Nephron (organoid): ENCODE measurements around the gene KRT35.

Experiments used
- H3K27ac Mint-ChIP-seq, 3 experiments: 2 replicates each; pipeline ENCODE4 v1.8.0; 2020; ENCODE audit warnings: mixed read lengths in 3 of 3, mild to moderate bottlenecking in 2 of 3, moderate library complexity in 1 of 3
- H3K27me3 Mint-ChIP-seq: 2 replicates; pipeline ENCODE4 v1.8.0; 2021; ENCODE audit warnings: low read depth, mild to moderate bottlenecking, moderate library complexity, mixed read lengths
- H3K36me3 Mint-ChIP-seq: 2 replicates; pipeline ENCODE4 v1.8.0; 2020; ENCODE audit warnings: low read depth, mixed read lengths
- H3K4me1 Mint-ChIP-seq: 2 replicates; pipeline ENCODE4 v1.8.0; 2020; ENCODE audit warnings: mixed read lengths
- H3K4me3 Mint-ChIP-seq, 3 experiments: 2 replicates each; pipeline ENCODE4 v1.8.0; 2020; ENCODE audit warnings: mild to moderate bottlenecking in 3 of 3, mixed read lengths in 3 of 3, moderate library complexity in 2 of 3
- H3K9me3 Mint-ChIP-seq: 2 replicates; pipeline ENCODE4 v1.8.0; 2020; ENCODE audit warnings: mixed read lengths
- TF ChIP-seq, protein P1 (sequence below), 3 experiments: fragments of 200-600 bp; sonication (generic); IDR thresholded peaks; one replicate each; pipeline ENCODE4 v1.5.0; 2021; ENCODE audit warnings: antibody characterized with exemption in 3 of 3; ENCODE audit not compliant: unreplicated experiment in 3 of 3

The KRT35 gene

GRCh38 chr17:41464173-41464572 lies 16.8 kb downstream of the KRT35 start:
- Mint-ChIP-seq H3K4me1 (no peaks in the 10 kb centered on the region), H3K36me3 (no peaks in the 10 kb centered on the region), H3K9me3 (peaks cover 11% of the 10 kb centered on the region), H3K27ac (no peak overlapping the region), H3K27me3 (peaks cover 27% of the 10 kb centered on the region), H3K4me3 (no peak overlapping the region)
- TF ChIP-seq, protein P1, sequence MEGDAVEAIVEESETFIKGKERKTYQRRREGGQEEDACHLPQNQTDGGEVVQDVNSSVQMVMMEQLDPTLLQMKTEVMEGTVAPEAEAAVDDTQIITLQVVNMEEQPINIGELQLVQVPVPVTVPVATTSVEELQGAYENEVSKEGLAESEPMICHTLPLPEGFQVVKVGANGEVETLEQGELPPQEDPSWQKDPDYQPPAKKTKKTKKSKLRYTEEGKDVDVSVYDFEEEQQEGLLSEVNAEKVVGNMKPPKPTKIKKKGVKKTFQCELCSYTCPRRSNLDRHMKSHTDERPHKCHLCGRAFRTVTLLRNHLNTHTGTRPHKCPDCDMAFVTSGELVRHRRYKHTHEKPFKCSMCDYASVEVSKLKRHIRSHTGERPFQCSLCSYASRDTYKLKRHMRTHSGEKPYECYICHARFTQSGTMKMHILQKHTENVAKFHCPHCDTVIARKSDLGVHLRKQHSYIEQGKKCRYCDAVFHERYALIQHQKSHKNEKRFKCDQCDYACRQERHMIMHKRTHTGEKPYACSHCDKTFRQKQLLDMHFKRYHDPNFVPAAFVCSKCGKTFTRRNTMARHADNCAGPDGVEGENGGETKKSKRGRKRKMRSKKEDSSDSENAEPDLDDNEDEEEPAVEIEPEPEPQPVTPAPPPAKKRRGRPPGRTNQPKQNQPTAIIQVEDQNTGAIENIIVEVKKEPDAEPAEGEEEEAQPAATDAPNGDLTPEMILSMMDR (IDR thresholded peaks at IDR 0.05; ENCODE audit: unreplicated experiment in 3 of 3): no peak

- no peak overlapping the region for H3K27ac Mint-ChIP-seq
- H3K36me3 Mint-ChIP-seq: no peaks in the 10 kb centered on the region
- H3K4me1 Mint-ChIP-seq: no peaks in the 10 kb centered on the region
- H3K9me3 Mint-ChIP-seq: peaks cover 11% of the 10 kb centered on the region
- no peak overlapping the region for H3K4me3 Mint-ChIP-seq
- H3K27me3 Mint-ChIP-seq: peaks cover 27% of the 10 kb centered on the region
- TF ChIP-seq, protein P1 (IDR thresholded peaks at IDR 0.05; ENCODE audit: unreplicated experiment in 3 of 3): no peak
Observed at GRCh38 chr17:41463746-41464145, 17.2 kb downstream of the KRT35 start.

GRCh38 chr17:41462705-41463104 lies 18.2 kb downstream of the KRT35 start:
- Mint-ChIP-seq H3K4me1 (no peaks in the 10 kb centered on the region), H3K36me3 (no peaks in the 10 kb centered on the region), H3K27ac (no peak overlapping the region), H3K9me3 (peaks cover 2% of the 10 kb centered on the region), H3K4me3 (no peak overlapping the region), H3K27me3 (peaks cover 26% of the 10 kb centered on the region)
- TF ChIP-seq, protein P1 (IDR thresholded peaks at IDR 0.05; ENCODE audit: unreplicated experiment in 3 of 3): no peak

GRCh38 chr17:41457676-41458075 lies 23.3 kb downstream of the KRT35 start:
- peaks cover 14% of the 10 kb centered on the region for H3K27me3 Mint-ChIP-seq
- no peak overlapping the region for H3K27ac Mint-ChIP-seq

GRCh38 chr17:41456204-41456603 lies 24.7 kb downstream of the KRT35 start:
- peaks cover 8% of the 10 kb centered on the region for H3K27me3 Mint-ChIP-seq
- H3K4me3 Mint-ChIP-seq: no peak overlapping the region
- TF ChIP-seq, protein P1 (IDR thresholded peaks at IDR 0.05; ENCODE audit: unreplicated experiment in 3 of 3): no peak
- H3K27ac Mint-ChIP-seq: no peak overlapping the region
- no peaks in the 10 kb centered on the region for H3K36me3 Mint-ChIP-seq
- peaks cover 6% of the 10 kb centered on the region for H3K9me3 Mint-ChIP-seq
- no peaks in the 10 kb centered on the region for H3K4me1 Mint-ChIP-seq

More at GRCh38 chr17:41457676-41458075, 23.3 kb downstream of the KRT35 start:
- Mint-ChIP-seq H3K4me1 (no peaks in the 10 kb centered on the region), H3K36me3 (no peaks in the 10 kb centered on the region), H3K9me3 (no peaks in the 10 kb centered on the region), H3K4me3 (no peak overlapping the region)
- TF ChIP-seq, protein P1 (IDR thresholded peaks at IDR 0.05; ENCODE audit: unreplicated experiment in 3 of 3): no peak

- Mint-ChIP-seq H3K4me3 (no peak overlapping the region), H3K27ac (no peak overlapping the region), H3K9me3 (peaks cover 9% of the 10 kb centered on the region), H3K4me1 (no peaks in the 10 kb centered on the region), H3K36me3 (no peaks in the 10 kb centered on the region), H3K27me3 (peaks cover 8% of the 10 kb centered on the region)
- TF ChIP-seq, protein P1 (IDR thresholded peaks at IDR 0.05; ENCODE audit: unreplicated experiment in 3 of 3): no peak
Observed at GRCh38 chr17:41455236-41455635, 25.7 kb downstream of the KRT35 start.
